Kidney tubule cell (primary cell): ENCODE results near the gene FAT1.
"Not testable (repeated sequence)": the region's sequence is repeated elsewhere in the genome, so short reads cannot be mapped to it uniquely, and the experiment has no call there.

Experiments used
- DNase-seq: peaks from one replicate; pipeline ENCODE4 v3.0.0-alpha.2; 2018; ENCODE audit warnings: low spot score

The FAT1 gene, protein sequence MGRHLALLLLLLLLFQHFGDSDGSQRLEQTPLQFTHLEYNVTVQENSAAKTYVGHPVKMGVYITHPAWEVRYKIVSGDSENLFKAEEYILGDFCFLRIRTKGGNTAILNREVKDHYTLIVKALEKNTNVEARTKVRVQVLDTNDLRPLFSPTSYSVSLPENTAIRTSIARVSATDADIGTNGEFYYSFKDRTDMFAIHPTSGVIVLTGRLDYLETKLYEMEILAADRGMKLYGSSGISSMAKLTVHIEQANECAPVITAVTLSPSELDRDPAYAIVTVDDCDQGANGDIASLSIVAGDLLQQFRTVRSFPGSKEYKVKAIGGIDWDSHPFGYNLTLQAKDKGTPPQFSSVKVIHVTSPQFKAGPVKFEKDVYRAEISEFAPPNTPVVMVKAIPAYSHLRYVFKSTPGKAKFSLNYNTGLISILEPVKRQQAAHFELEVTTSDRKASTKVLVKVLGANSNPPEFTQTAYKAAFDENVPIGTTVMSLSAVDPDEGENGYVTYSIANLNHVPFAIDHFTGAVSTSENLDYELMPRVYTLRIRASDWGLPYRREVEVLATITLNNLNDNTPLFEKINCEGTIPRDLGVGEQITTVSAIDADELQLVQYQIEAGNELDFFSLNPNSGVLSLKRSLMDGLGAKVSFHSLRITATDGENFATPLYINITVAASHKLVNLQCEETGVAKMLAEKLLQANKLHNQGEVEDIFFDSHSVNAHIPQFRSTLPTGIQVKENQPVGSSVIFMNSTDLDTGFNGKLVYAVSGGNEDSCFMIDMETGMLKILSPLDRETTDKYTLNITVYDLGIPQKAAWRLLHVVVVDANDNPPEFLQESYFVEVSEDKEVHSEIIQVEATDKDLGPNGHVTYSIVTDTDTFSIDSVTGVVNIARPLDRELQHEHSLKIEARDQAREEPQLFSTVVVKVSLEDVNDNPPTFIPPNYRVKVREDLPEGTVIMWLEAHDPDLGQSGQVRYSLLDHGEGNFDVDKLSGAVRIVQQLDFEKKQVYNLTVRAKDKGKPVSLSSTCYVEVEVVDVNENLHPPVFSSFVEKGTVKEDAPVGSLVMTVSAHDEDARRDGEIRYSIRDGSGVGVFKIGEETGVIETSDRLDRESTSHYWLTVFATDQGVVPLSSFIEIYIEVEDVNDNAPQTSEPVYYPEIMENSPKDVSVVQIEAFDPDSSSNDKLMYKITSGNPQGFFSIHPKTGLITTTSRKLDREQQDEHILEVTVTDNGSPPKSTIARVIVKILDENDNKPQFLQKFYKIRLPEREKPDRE (N-terminal part only)

DNA sequence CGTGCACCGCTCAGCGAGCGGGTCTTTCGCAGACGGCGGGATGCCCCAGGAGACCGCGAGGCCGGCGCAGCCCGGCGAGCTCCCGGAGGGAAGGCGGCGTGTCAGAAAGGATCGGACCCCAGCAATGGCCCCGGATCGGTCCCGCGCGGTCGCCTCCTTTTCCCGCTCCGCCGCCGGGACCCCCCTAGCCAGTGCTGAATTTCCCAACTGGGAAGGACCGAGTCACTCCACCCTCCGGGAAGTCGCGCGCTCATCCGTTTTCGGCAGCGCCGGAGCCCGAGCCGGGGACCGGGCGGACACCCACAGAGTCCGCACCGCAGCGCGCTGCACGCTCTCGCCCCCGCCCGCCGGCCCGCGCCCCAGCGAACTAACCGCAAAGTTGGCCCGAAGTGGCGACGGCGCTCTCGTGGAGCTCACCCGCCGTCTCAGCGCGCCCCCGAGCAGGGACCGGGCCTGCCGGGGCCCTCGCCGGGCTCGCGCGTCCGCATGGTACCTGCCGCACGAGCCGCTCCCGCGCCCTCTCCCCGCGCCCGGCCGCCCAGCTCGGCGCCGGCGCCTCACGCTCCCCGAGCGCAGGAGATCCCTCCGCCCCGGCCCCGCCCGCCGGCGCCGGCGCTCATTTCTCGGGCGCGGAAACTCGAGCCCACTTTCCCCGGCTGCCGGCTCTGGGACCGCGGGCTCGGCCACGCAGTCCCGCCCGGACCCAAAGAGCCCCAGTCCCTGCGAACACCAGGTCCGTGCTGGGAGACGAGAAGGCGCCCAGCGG, at the start of gene FAT1:
Gene FAT1, minus strand, starts transcription at position 565 of the 766 bp plus-strand sequence. CDS start 14,029 bp downstream, outside the sequence.
- DNase-seq, result peak; percentile 80

DNA sequence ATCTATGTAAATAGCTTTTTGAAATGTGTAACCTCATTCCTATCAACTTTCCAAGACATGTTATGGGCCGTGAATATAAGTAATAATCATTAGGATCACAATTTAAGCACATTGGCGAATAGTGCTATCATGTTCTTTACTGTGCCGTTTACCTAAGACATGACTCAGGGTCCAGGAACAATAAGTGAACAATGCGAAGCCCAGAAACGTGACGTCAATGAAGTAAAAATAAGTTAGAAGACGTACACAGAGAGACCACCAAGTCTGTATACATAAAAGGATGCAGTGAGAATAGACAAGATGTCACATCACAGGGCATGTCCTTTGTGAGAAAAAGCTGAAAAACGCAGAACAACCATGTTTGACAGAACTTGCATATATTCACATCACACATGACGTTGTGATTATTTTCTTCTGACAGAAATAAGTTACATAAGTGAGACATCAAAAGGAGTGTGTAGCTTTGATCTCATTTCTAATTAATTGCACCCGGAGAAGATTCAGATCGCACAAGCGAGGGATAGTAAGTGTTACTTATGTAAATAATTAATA, 49.4 kb upstream of the FAT1 start:
- no peak for DNase-seq

DNA sequence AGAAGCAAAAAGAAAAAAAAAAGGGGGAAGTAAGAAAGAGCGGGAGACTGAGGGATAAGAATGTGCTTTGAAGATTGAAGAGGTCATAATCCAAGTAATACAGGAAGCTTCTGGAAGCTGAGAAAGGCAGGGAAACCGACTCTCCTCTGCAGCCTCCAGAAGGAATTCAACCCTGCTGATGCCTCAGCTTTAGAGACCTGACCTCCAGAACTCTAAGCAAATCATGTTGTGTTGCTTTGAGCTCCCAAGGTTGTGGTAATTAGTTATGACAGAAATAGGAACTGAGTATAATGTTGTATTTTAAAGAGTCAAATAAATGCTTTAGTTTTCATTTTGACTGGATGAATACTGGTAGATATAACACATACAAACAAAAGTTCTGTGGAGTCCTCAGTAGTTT, 48.0 kb upstream of the FAT1 start:
- DNase-seq, result no peak

DNA sequence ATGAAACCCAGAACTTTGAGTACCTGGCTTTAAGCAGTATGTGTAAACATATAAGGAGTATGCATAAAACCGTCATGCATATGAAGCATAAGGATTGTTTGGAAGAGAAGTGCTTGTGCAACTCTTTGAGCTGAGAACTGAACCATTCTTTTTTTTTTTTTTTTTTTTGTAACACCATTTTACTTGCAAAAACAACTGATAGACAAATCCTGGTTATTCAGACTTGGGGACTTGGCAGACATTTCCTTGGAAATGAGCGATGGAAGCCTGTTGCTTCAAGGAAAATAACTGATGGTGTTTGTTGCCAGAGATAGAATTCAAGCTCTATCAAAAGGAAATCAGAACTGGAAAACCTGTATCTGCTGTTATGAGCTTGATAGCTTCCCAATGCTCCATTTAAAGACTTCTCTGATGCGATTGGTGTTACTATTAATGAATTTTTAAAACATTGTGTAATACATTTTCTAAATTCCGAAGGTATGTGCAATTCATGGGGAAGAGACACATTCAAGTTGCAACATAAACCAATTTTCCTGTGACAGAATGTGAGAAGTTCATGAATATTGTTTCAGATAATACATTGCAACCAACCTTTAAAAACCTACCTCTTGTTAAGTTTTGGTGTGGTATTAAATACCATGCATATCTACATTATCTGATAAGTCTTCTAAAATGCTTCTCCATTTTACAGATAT, 47.0 kb upstream of the FAT1 start:
- DNase-seq, result peak; percentile 82

DNA sequence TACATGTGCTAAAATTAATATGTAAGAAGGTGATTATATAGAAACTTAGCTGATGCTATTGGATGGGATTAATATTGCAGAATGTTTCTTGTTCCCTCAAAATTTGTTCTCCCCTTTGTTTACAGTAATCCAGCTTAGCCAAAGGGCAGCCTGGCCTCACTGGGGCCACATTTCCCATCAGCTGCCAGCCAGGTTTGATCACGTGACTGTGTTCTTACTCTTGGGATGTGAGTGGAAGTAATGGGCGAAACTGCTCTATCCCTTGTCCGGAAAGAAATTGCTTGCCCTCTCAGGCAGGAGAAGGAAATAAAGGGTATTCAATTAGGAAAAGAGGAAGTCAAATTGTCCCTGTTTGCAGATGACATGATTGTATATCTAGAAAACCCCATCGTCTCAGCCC, 44.1 kb upstream of the FAT1 start:
- DNase-seq, result no peak

DNA sequence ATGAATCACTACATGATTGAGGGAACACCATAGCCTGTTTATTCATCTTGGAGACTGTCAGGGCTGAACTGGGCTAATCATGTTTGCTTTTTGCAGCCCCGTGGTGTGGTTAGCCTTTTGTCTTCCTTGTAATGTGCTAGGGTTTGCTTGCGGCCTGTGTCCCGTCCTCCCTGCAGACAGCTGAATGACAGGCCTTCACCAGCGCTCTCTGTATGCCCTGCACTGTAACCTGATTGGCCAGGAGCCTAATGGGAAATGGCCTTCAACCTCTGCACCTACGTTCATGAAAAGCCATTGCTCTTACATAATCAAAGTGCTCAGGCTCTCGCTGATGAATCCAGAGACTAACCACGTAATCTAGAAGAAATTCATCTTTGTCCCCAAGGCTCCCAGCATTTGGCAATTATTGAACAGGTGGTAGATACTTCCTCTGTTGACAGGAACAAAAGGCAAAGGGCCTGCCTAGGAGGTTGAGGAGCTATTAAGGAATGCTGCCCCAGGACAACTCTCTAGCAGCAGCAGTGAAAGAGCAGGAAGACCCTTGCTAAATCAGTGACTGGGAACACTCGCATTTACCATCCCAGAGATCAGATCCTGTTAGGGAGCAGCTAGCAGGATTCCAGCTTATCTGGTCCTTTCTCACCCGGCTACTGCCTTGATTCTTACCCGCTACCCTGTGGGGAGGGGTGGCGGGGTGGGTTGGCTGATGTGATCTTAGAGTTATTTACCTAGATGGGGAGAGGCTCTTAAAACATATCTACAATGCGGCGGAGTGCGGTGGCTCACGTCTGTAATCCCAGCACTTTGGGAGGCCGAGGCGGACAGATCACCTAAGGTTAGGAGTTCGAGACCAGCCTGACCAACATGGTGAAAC, 42.3 kb upstream of the FAT1 start:
- peak; percentile 90 for DNase-seq

DNA sequence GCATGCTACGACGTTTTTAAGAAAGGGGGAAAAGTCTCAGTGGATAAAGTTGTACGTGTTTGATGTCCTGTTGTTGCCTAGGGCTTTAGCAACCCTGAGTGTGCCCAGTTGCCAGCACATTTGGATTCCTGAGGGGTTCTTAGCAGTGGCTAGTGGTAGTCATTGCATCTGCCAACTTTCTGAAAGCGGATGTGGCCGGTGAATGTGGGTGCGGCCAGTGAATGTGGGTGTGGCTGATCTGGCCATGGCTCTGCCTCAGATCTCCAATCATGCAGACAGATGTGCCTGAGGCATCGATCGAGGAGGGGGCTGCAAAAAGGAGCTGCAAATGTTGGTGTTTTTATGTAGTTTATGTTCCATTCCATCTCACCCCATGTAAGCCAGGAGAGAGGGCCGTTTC, 41.5 kb upstream of the FAT1 start:
- DNase-seq, result peak; percentile 88

DNA sequence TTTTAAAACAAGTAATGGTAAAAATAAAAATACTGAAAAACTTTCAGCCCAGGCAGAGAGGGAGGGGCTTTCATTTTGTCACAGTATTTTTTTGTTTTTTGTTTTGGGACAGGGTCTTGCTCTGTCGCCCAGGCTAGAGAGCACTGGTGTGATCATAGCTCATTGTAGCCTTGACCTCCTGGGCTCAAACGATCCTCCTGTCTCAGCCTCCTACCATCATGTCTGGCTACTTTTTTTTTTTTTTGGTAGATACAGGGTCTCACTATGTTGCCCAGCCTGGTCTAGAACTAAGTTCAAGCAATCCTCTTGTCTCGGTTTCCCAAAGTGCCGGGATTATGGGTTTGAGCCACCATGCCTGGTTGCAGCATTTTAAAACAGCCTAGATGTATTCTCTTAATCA, 40.8 kb upstream of the FAT1 start:
- DNase-seq, result no peak

DNA sequence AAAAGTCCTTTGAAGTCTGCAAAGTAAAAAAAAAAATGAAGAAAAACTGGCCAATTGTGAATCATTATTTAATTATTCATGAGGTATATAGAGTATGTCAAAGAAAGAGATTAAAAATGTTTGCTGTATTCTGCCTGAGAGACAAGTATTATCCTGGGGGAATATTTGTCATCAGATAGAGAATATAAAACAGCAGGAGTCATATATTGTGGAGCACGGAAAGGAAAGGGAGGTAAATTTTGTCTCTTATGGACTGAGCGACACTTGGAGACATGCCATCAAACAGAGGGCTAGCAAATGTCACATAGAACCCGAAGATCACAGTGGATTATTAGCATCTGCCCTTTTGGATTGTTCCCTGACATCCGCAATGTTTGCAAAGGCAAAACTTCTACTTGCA, 39.2 kb upstream of the FAT1 start:
- DNase-seq, result no peak

DNA sequence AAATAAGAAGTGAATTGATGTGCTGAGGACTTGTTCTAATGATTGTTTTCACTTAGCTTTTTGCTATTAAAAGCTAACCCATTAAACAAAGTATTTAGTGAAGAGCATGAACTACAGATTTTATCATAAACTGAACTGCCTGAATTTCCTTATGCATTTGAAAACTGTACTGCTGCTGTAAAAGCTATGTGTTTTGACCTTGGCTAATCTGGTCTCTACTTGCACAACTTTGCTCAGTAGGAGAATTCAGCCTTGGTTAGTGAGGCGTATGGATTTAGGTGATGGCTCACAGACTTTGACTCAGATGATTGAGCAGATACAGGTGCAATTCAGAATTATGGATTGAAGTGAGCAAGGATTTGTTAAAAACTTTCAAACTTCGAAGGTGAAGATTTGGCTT, 38.7 kb upstream of the FAT1 start:
- DNase-seq, result peak; percentile 53

DNA sequence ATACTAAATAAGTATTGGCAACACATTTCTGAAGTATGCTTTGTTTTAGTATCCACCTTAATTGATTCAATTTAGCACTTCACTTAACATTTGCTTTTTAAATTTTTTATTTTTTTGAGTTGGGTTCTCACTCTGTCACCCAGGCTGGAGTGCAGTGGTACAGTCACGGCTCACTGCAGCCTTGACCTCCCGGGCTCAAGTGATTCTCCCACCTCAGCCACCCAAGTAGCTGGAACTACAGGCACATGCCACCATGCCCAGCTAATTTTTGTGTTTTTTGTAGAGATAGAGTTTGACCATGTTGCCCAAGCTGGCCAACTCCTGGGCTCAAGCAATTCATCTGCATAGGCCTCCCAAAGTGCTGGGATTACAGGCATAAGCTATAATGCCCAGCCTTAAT, 38.3 kb upstream of the FAT1 start:
- not testable (repeated sequence) for DNase-seq

DNA sequence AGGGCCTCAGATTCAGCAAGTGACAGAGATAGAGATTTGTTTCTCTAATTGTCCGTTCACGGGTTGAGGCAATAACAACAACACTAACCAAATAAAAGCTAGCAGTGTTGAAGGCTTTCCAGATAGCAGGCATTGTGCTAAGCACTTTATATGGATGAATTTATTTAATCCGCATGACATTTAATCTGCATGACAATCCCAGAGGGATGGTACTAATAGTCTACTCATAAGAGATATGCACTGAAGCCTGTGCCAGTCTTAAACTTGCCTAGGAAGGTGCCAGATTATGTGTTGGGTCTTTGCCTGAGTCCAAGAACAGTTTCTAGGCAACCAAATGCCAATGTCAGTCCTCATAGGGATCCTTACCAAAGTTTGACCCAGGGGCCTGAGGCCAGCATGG, 37.7 kb upstream of the FAT1 start:
- peak; percentile 35 for DNase-seq

DNA sequence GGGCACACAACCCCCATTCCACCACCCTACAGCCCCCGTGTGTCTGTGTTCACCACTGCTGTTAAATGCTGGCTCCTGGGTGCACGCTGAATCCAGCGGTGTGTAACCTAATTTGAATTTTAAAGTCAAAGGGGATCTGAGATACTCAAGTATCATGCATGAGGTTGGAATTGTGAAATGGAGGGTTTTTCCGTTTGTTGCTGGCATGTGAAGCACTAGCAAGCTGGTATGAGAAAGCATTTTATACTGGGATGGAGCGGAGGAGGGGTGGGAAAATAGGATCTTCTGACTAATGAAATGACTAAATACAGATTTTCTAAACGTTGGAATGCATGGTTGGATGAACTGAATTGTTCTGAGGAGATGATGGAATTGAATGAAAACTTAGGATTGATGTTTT, 36.9 kb upstream of the FAT1 start:
- peak; percentile 94 for DNase-seq

DNA sequence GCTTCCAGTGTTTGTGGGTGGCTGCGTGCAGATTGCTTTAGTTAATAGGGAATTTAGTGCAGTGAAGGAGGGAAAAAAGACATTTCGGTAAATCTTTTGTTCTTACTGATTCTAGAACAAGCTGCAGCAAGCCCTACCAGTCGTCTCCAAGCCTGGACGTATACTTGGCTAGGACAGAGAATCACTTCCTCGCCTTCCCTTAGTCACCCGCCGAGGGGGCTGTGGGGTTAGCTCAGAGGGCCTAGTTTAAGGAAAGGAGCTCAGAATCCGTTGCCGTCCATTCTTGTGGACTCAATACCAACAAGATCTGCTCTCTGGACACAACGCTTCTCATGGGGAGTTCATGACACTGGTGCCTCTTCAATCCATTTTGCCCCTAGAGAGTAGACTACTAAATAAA, 36.3 kb upstream of the FAT1 start:
- no peak for DNase-seq

DNA sequence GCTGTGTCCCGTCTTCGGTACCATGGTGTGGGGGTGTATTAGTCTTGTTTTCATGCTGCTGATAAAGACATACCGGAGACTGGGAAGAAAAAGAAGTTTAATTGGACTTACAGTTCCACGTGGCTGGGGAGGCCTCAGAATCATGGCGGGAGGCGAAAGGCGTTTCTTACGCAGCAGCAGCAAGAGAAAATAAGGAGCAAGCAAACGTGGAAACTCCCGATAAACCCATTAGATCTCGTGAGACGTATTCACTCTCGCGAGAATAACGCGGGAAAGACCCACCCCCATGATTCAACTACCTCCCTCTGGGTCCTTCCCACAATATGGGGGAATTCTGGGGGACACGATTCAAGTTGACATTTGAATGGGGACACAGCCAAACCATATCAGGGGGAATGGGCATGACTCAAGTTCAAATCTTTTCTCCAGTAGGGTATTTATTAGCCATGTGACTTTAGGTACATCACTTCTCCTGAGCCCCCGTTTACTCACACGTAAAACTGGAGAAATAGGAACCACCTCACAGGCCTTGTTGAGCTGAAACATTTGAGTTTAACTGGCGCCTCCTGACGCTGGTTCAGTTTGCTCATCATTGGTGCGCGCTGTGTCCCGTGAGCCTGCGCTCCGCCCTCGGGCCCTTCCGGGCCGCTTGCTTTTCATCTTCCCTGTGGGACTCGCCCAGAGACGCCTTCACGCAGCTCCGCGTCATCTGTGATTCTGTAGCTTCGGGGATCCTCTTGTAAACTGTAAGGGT, 35.5 kb upstream of the FAT1 start:
- DNase-seq, result no peak

DNA sequence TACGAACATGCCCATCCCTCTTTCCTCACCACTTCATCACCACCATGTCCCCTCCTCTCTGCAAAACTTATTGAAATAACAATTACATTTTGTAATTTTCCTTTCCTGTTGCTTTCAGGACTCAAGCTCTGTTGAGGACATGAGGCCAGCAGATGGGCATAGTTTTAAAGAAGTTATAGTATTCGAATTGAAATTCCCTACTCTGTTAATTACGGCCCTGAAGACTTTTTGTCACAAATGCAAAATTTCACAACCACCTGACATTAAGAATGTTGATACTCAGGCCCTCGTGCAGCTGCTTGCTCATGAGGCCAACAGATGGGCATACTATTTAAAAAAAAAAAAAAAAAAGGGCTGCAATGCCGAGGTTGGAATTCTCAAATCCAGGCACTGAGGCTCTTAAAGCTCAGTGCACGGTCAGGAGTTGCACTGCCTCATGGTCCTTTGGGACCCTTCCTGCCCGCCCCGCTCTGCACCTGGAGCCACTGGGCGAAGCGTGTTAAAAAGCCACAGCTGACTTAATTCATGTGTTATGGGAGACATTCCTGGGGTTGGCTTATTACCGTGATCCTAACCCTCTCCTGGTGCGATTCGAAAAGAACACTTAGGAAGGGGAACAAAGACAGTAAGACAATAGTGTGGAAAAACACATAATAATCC, 34.2 kb upstream of the FAT1 start:
- DNase-seq, result no peak

DNA sequence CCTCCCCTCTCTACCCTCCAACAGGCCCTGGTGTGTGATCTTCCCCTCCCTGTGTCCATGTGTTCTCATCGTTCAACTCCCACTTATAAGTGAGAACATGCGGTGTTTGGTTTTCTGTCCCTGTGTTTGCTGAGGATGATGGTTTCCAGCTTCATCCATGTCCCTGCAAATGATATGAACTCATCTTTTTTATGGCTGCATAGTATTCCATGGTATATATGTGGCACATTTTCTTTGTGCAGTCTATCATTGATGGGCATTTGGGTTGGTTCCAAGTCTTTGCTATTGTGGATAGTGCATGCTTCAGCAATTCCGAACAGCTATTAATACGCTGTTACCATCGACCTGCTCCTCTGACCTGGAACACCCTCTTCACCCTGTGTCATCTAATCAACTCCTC, 32.9 kb upstream of the FAT1 start:
- DNase-seq, result not testable (repeated sequence)
